Caco-2 (cell line): ENCODE measurements around the gene XPO5. TPM values are rescaled to one million over a fixed set of nuclear protein-coding genes. Genes with fewer than 3 reads are reported as not detected.

Source experiments
- BruUV-seq: library from RNA; stranded (reverse); fragments of 400-500 nt; replicated peaks from 2 replicates; lab custom pipeline; 2021; lab: Mats Ljungman, UMichigan
- CTCF ChIA-PET: fragments of 300-600 bp; sonication (Branson Sonifier 250); formaldehyde crosslinking; loops from one replicate; lab custom pipeline; 2022; ENCODE audit warnings: antibody characterized with exemption; lab: Charles Lee
- POLR2A ChIA-PET: fragments of 300-600 bp; sonication (Branson Sonifier 250); formaldehyde crosslinking; loops from one replicate; lab custom pipeline; 2022; ENCODE audit warnings: antibody characterized with exemption; lab: Charles Lee
- DNase-seq, 2 experiments: peaks; one replicate each; pipeline versions ENCODE4 v3.0.0 to v3.0.0-alpha.2; 2020 to 2022
- H3K27me3 ChIP-seq: replicated peaks from 2 replicates; pipeline ENCODE4 v1.6.0; 2011; ENCODE audit warnings: low read length; ENCODE audit not compliant: control insufficient read depth, insufficient read depth
- H3K36me3 ChIP-seq: 2 replicates; pipeline ENCODE4 v1.5.1; 2011; ENCODE audit warnings: low read length; ENCODE audit not compliant: control insufficient read depth, insufficient read depth
- H3K4me1 ChIP-seq: fragments of 250-450 bp; sonication (Bioruptor Pico); 2 replicates; pipeline ENCODE4 v1.5.1; 2020; ENCODE audit warnings: mild to moderate bottlenecking
- H3K4me3 ChIP-seq: 2 replicates; pipeline ENCODE4 v1.5.1; 2011; ENCODE audit warnings: low read depth, mild to moderate bottlenecking, control low read depth, low read length
- H3K9me3 ChIP-seq: fragments of 250-450 bp; sonication (Bioruptor Pico); 2 replicates; pipeline ENCODE4 v1.5.1; 2020; ENCODE audit warnings: mild to moderate bottlenecking, moderate library complexity
- H3K27ac Mint-ChIP-seq: one replicate; pipeline ENCODE4 v1.8.0; 2022; ENCODE audit warnings: mixed read lengths; ENCODE audit not compliant: unreplicated experiment
- H3K27me3 Mint-ChIP-seq: one replicate; pipeline ENCODE4 v1.8.0; 2022; ENCODE audit warnings: mixed read lengths; ENCODE audit not compliant: insufficient read depth, unreplicated experiment
- H3K36me3 Mint-ChIP-seq: one replicate; pipeline ENCODE4 v1.8.0; 2022; ENCODE audit warnings: mild to moderate bottlenecking, mixed read lengths; ENCODE audit not compliant: insufficient read depth, unreplicated experiment
- H3K4me1 Mint-ChIP-seq: one replicate; pipeline ENCODE4 v1.8.0; 2022; ENCODE audit warnings: low read depth, mixed read lengths; ENCODE audit not compliant: unreplicated experiment
- H3K4me3 Mint-ChIP-seq: one replicate; pipeline ENCODE4 v1.8.0; 2022; ENCODE audit warnings: mild to moderate bottlenecking, moderate library complexity, mixed read lengths; ENCODE audit not compliant: unreplicated experiment
- H3K9me3 Mint-ChIP-seq: one replicate; pipeline ENCODE4 v1.8.0; 2022; ENCODE audit warnings: mixed read lengths; ENCODE audit not compliant: unreplicated experiment
- intact Hi-C: fragments of 100-400 bp; cut with micrococcal nuclease; formaldehyde crosslinking; loops from one replicate; pipeline ENCODE4 v1.10.0; 2022; ENCODE audit not compliant: unreplicated experiment
- total RNA-seq: library from RNA; stranded (reverse); gene quantifications from 2 replicates; pipeline ENCODE4 v1.2.3, GENCODE V29; 2022
- TF ChIP-seq, protein P1 (sequence below), 2 experiments: fragments of 200-600 bp in 1 of 2; IDR thresholded peaks; 1 replicate in 1 of 2; 2 replicates in 1 of 2; pipeline versions ENCODE4 v1.5.1 to v1.8.0; 2011 to 2022; ENCODE audit warnings: antibody characterized with exemption in 1 of 2, control low read depth in 1 of 2, inconsistent platforms in 1 of 2, low read depth in 1 of 2, low read length in 1 of 2, mild to moderate bottlenecking in 1 of 2, moderate library complexity in 1 of 2; ENCODE audit not compliant: insufficient read depth in 1 of 2, severe bottlenecking in 1 of 2, unreplicated experiment in 1 of 2

Gene XPO5
- total RNA-seq, 1 experiment from 2014 or later = 79.3 TPM

DNA sequence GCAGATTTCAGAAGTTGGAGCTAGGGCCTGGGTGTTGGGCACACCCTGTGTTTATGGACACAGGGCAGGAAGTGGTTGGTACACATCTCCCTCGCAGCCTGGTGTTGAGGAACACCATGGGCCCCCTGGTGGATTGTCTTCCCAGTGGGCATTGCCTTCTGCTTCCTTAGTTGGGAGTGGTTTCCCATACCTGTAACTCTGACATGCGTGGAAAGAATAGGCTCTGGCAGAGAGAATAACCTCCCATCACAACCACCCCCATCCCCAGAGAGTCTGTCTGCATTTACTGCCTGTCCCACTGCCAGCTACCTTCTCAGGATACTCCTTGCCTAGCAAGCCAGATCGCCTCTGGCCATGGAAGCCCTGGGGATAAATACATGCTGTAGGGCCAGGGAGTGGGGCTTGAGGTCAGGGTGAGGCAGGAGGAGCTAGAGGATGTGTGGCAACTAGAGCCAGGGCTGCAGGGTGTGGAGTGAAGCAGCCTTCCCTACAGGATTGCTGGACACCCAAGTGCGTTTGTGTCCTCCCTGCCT is 80.4 kb downstream of the XPO5 start:
- Mint-ChIP-seq H3K4me3 (no peak overlapping the region), H3K36me3 (peaks cover 21% of the 10 kb centered on the region), H3K9me3 (no peaks in the 10 kb centered on the region), H3K27me3 (no peaks in the 10 kb centered on the region), H3K27ac (peak overlapping the region; percentile 30), H3K4me1 (peaks cover 20% of the 10 kb centered on the region)
- Histone ChIP-seq H3K9me3 (no peaks in the 10 kb centered on the region), H3K4me1 (peaks cover 37% of the 10 kb centered on the region), H3K27me3 (no peaks in the 10 kb centered on the region), H3K36me3 (peaks cover 3% of the 10 kb centered on the region; the same call in 1 of the 2 replicates), H3K4me3 (no peak overlapping the region)
- no TSS peak for BruUV-seq
- ChIA-PET CTCF (interaction anchor here (1.4 to 2.4 kb wide), 4 partner anchors 11 to 126 kb away, joined by 6 to 19 read pairs (median 10); partner anchors contain the start of genes DLK2 and ZNF318), POLR2A (no interaction called here)
- intact Hi-C loops = no loop called here
- TF ChIP-seq, protein P1, sequence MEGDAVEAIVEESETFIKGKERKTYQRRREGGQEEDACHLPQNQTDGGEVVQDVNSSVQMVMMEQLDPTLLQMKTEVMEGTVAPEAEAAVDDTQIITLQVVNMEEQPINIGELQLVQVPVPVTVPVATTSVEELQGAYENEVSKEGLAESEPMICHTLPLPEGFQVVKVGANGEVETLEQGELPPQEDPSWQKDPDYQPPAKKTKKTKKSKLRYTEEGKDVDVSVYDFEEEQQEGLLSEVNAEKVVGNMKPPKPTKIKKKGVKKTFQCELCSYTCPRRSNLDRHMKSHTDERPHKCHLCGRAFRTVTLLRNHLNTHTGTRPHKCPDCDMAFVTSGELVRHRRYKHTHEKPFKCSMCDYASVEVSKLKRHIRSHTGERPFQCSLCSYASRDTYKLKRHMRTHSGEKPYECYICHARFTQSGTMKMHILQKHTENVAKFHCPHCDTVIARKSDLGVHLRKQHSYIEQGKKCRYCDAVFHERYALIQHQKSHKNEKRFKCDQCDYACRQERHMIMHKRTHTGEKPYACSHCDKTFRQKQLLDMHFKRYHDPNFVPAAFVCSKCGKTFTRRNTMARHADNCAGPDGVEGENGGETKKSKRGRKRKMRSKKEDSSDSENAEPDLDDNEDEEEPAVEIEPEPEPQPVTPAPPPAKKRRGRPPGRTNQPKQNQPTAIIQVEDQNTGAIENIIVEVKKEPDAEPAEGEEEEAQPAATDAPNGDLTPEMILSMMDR (IDR thresholded peaks at IDR 0.05; ENCODE audit: insufficient read depth in 1 of 2, low read depth in 1 of 2, low read length in 1 of 2, severe bottlenecking in 1 of 2, unreplicated experiment in 1 of 2) = peak in 1 of 2 experiments; percentile 21
- no peak for DNase-seq

- ChIA-PET CTCF (no interaction called here), POLR2A (no interaction called here)
- no TSS peak for BruUV-seq
- Histone ChIP-seq H3K4me1 (peaks cover 37% of the 10 kb centered on the region), H3K4me3 (no peak overlapping the region), H3K27me3 (no peaks in the 10 kb centered on the region), H3K36me3 (peaks cover 2% of the 10 kb centered on the region; the same call in 1 of the 2 replicates), H3K9me3 (no peaks in the 10 kb centered on the region)
- DNase-seq = no peak
- Mint-ChIP-seq H3K27ac (no peak overlapping the region), H3K36me3 (peaks cover 21% of the 10 kb centered on the region), H3K9me3 (no peaks in the 10 kb centered on the region), H3K27me3 (no peaks in the 10 kb centered on the region), H3K4me3 (no peak overlapping the region), H3K4me1 (peaks cover 20% of the 10 kb centered on the region)
- TF ChIP-seq, protein P1 (IDR thresholded peaks at IDR 0.05; ENCODE audit: insufficient read depth in 1 of 2, low read depth in 1 of 2, low read length in 1 of 2, severe bottlenecking in 1 of 2, unreplicated experiment in 1 of 2) = no peak
- intact Hi-C loops = no loop called here
Measured at GRCh38 chr6:43494766-43495165, 81.1 kb downstream of the XPO5 start.

GRCh38 chr6:43494321-43494720 is 81.5 kb downstream of the XPO5 start:
- Mint-ChIP-seq H3K27ac (no peak overlapping the region), H3K36me3 (peaks cover 17% of the 10 kb centered on the region), H3K9me3 (no peaks in the 10 kb centered on the region), H3K27me3 (no peaks in the 10 kb centered on the region), H3K4me1 (peaks cover 20% of the 10 kb centered on the region), H3K4me3 (no peak overlapping the region)
- BruUV-seq = no TSS peak
- Histone ChIP-seq H3K27me3 (no peaks in the 10 kb centered on the region), H3K4me3 (no peak overlapping the region), H3K9me3 (no peaks in the 10 kb centered on the region), H3K4me1 (peaks cover 37% of the 10 kb centered on the region), H3K36me3 (peaks cover 2% of the 10 kb centered on the region; the same call in 1 of the 2 replicates)
- ChIA-PET POLR2A (interaction anchor here (0.9 kb wide), 1 partner anchor 9 kb away, joined by 3 read pairs; no protein-coding TSS in a partner anchor), CTCF (interaction anchor here (1.0 kb wide), 1 partner anchor 17 kb away, joined by 3 read pairs; the partner anchor contains the start of gene TJAP1)
- intact Hi-C loops = no loop called here
- TF ChIP-seq, protein P1 (IDR thresholded peaks at IDR 0.05; ENCODE audit: insufficient read depth in 1 of 2, low read depth in 1 of 2, low read length in 1 of 2, severe bottlenecking in 1 of 2, unreplicated experiment in 1 of 2) = no peak
- no peak for DNase-seq
